GM21529 (cell line): ENCODE data around the gene SH3PXD2A.
"Not testable (repeated sequence)": the region's sequence is repeated elsewhere in the genome, so short reads cannot be mapped to it uniquely, and the experiment has no call there.

Experiments used
- ATAC-seq: cut with Tn5 transposase; IDR thresholded peaks from one replicate; pipeline ENCODE4 v1.9.1; 2021; ENCODE audit not compliant: unreplicated experiment

Gene SH3PXD2A

GRCh38 chr10:103814626-103815370, 40.6 kb downstream of the SH3PXD2A start:
- ATAC-seq: no peak

GRCh38 chr10:103814105-103814504, 41.3 kb downstream of the SH3PXD2A start:
- no peak for ATAC-seq

DNA sequence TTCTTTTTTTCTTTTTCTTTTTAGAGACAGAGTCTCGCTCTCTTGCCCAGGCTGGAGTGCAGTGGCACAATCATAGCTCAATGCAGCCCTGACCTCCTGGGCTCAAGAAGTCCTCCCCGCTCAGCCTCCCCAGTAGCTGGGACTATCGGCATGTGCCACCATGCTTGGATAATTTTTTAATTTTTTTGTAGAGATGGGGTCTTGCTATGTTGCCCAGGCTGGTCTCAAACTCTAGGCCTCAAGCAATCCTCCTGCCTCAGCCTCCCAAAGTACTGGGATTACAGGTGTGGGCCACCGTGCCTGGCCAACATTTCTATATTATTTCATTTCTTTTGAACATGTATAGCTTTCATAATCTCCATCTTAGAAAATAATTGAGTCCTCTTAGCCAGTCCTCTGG, 42.1 kb downstream of the SH3PXD2A start:
- ATAC-seq: not testable (repeated sequence)

GRCh38 chr10:103812432-103812831, 42.9 kb downstream of the SH3PXD2A start:
- ATAC-seq: no peak

DNA sequence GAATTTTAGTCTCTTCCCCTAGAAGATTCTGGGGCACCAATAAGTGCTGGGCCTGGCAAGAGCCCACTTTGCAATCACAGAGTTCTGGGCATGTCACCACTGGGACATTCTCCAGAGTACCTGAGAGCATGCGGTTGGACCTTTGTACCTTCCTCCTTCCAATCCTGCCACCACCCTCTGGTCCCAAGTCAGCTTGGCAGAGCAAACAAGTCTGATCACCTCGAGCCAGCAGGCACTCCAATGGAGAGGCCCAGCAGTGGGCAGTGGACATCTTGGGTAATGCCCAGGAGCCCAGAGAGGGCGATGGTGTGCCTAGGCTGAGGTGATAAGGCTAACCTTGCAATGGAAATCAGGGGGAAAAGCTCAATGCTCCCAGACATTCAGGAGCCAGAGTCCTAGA, 43.4 kb downstream of the SH3PXD2A start:
- no peak for ATAC-seq

DNA sequence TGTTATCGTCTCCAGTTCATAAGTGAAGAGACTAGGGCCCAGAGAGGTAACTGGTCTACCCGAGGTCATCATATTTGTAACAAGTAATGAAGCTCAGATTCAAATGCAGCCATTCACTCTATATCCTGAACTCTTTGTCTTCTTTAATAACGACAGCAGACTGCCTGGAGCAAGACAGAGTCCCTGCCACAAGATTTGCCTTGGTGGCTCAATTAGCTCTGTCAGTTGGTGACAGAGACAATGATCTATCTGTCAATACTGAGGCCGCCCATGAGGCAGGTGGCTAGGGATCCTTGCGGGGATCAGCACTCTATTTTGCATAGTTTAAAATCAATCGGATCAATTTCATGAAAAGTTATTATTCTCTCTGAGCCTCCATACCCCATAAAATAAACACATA, 43.9 kb downstream of the SH3PXD2A start:
- no peak for ATAC-seq

- no peak for ATAC-seq
These were observed 46.6 kb downstream of the SH3PXD2A start for GRCh38 chr10:103808780-103809179.

DNA sequence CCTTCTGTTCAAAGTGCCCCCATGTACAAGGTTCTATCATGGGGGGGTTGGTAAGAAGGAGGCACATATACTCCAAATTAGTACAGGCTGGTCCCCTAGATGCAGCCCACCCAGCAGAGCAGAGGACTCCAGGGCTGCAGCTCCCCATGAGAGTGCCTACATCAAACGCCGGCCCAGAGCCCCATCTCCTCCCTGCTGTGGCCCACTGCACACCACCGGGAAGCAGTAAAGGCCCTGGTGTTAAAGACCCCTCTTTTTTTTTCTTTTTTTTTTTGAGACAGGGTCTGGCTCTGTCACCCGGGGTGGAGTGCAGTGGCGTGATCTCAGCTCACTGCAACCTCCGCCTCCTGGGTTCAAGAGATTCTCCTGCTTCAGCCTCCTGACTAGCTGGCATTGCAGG, 47.4 kb downstream of the SH3PXD2A start:
- no peak for ATAC-seq

GRCh38 chr10:103806395-103807187, 48.8 kb downstream of the SH3PXD2A start:
- ATAC-seq: no peak

- no peak for ATAC-seq
These were observed 49.6 kb downstream of the SH3PXD2A start for GRCh38 chr10:103805781-103806180.

- no peak for ATAC-seq
These were observed 50.5 kb downstream of the SH3PXD2A start for GRCh38 chr10:103804871-103805270.

DNA sequence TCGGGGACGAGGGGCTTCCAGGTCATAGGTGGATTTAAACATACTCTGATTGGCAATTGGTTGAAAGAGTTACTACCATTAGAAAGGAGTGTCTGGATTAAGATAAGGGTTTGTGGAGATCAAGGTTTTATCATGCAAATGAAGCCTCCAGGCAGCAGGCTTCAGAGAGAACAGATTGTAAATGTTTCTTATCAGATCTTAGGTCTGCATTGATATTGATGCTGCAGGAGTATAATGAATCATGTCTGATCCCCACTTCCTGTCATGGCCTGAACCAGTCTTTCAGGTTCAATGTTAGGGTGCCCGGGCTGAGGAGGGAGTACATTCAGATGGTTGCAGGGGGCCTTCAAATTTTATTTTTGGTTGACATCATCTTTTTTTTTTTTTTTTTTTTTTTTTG, 51.4 kb downstream of the SH3PXD2A start:
- no peak for ATAC-seq

DNA sequence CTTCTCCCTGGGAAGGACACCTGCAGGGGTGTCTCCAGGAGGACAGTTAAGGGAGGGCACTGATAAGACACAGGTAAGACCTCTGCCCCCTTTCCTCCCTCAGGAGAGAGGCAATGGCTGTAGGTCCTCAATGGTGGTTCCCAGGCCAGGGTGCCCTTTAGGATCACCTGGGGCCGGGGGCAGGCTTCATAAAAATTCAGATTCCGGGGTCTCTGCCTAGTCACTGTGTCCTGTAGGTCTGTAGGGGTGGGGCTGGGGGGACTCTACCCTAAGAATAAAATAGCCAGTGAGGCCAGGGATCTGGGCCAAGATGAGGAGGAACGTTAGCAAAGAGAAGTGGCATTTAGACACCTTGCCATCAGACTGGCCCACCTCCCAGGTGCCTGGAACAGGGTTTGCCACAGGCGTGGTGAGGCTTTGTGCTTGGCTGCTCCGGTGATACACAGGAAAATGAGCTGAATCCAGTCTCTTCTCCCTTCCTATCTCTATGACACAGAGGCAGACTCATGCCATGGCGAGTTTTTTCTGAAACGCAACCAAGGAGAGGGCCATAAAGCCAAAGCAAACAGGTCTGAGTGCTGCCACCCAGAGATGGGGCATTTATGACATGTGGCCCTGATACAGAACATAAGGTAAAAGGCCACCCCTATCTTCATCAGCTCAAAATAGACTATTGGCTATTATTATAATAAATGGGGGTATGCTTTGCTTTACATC, 52.6 kb downstream of the SH3PXD2A start:
- ATAC-seq: no peak

- no peak for ATAC-seq
These were observed 53.3 kb downstream of the SH3PXD2A start for GRCh38 chr10:103802081-103802480.

- ATAC-seq: peak; percentile 91
These were observed 54.4 kb downstream of the SH3PXD2A start for GRCh38 chr10:103800789-103801540.

- no peak for ATAC-seq
These were observed 55.3 kb downstream of the SH3PXD2A start for GRCh38 chr10:103800089-103800488.

DNA sequence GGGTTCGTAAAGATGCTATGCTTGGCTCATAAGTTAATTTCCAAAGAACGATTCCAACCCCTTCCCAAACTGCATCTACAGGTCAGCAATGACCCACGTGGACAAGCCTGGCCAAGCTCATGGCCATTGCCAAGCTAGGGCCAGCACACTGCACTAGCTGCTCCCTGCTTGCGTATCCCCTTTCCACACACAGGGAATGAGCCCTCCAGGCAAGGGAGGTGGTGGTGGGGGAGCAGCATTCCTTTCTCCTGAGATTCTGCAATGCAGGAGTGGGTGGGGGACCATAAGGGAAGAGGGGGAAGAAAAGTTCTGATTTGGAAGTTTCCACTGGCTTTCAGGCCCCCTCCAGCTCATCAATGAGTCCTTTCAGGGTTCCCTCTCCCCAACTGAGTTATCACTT, 56.0 kb downstream of the SH3PXD2A start:
- ATAC-seq: no peak

GRCh38 chr10:103798511-103798910, 56.9 kb downstream of the SH3PXD2A start:
- no peak for ATAC-seq

DNA sequence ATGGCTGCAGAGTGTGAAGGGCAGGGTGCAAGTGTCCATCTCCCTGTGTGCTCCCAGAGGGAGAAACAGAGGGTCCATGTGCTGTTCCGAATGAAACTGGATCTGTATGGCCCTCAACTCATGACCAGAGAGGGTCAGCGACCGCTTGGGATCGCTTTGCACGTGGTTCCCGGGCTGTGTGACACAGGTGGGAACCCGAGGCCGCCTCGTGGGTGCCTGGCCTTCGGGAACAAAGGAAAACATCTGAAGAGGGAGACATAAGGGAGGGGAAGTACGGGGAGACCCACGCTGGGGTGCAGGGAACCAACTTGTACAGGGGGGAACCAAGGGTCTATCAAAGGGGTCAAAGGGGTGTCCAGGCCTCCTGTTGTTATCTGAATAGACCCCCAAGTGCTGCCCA, 57.5 kb downstream of the SH3PXD2A start:
- ATAC-seq: no peak

- ATAC-seq: no peak
These were observed 59.6 kb downstream of the SH3PXD2A start for GRCh38 chr10:103795634-103796270.

DNA sequence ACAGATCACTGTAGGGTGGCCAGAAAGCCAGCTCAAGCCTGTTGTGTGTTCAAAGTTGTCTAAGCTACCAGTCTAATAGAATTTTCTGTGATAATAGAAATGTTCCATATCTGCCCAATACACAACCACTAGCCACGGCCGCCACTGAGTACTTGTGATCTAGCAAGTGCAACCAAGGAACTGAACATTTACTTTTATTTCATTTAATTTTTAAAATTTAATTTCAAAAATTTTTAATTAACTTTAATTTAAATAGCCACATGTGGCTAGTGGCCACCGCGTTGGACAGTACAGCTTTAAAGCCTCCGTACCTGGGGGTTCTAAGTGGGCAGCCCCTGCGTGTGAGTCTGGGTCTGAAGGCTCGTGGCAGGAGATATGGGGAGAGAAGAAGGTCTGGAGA, 60.4 kb downstream of the SH3PXD2A start:
- ATAC-seq: no peak
